ENCODE results near the gene FOXA3.

FOXA3 gene

DNA sequence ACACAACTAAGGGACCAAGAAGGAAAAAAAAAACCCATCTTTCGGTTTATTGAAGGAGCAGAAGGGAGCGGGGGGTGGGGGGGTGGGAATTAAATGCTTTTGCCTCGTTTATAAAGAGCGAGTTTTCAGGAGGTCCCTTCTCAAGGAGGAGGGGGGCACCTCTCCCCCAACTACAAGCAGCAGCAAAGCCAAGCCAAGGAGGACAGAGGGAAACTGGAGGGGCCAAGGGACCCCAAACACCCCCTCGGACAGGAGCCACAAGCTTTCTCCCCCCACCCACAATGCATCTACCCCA lies 19.4 kb downstream of the FOXA3 start:
- Histone ChIP-seq H3K27me3 (ENCODE audit: low read length) (no peaks in the 10 kb centered on the region), H3K27ac (ENCODE audit: low read depth, low read length) (no peak overlapping the region), H3K9me2 (replicated peaks; ENCODE audit: insufficient read depth, low read length) (no peaks in the 10 kb centered on the region), H3K79me2 (ENCODE audit: insufficient read depth, low read length) (peaks cover 12% of the 10 kb centered on the region; the same call in 1 of the 2 replicates), H3K4me2 (ENCODE audit: low read depth, low read length, poor library complexity, severe bottlenecking) (peak overlapping the region; percentile 80), H3K9ac (ENCODE audit: low read length) (no peak overlapping the region; the same call in 1 of the 2 replicates), H2AFZ (ENCODE audit: low read depth, low read length, severe bottlenecking) (no peak overlapping the region), H3K36me3 (ENCODE audit: low read length) (no peaks in the 10 kb centered on the region), H3K4me3 (ENCODE audit: insufficient read depth, low read length, poor library complexity, severe bottlenecking) (peak overlapping the region; percentile 39), H3F3A (ENCODE audit: insufficient read depth) (peaks cover 7% of the 10 kb centered on the region), H3K9me3 (ENCODE audit: insufficient read depth, low read length) (no peaks in the 10 kb centered on the region), H4K20me1 (ENCODE audit: low read depth, low read length) (no peaks in the 10 kb centered on the region)
- TF ChIP-seq EZH2phosphoT487 (conservative IDR thresholded peaks at IDR 0.05; ENCODE audit: low read length): no peak

DNA sequence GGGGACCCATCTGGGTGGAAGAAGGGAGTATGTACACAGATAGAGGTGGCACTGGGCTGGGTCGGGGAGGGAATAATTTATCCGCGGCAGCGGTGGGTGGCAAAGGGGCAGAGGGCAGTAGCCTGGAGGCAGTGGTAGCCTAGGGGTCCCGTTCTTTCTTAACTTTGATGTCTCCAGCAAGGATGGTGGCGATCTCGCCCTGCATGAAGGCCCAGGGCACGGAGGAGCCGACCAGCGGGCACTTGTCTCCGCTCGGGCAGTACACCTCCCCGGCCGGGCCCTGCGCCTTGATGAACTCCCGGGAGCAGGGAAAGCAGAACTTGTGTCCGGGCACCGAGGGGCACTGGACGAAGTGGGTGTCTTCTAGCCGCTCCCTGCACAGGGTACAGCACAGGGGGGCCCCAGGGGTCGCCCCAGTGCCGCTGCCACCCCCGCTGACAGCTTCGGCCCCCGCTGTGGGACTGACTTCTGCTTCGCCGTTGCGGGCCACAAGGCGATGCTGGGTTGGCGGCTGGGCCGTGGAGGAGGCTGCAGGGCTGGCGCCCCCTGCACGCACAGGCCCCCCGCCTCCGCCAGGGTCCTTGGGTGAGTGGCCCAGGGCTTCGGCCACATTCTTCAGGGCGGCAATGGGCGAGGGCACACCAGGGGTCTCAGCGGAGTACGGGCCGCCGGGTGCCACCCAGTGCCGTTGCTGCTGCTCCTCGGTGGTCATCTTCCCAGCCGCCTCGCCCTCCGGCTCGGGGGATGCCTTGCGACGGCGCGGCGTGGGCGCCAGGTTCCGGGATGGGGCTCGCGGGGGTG lies 20.0 kb downstream of the FOXA3 start:
- H4K20me1 ChIP-seq (ENCODE audit: low read depth, low read length): no peaks in the 10 kb centered on the region

DNA sequence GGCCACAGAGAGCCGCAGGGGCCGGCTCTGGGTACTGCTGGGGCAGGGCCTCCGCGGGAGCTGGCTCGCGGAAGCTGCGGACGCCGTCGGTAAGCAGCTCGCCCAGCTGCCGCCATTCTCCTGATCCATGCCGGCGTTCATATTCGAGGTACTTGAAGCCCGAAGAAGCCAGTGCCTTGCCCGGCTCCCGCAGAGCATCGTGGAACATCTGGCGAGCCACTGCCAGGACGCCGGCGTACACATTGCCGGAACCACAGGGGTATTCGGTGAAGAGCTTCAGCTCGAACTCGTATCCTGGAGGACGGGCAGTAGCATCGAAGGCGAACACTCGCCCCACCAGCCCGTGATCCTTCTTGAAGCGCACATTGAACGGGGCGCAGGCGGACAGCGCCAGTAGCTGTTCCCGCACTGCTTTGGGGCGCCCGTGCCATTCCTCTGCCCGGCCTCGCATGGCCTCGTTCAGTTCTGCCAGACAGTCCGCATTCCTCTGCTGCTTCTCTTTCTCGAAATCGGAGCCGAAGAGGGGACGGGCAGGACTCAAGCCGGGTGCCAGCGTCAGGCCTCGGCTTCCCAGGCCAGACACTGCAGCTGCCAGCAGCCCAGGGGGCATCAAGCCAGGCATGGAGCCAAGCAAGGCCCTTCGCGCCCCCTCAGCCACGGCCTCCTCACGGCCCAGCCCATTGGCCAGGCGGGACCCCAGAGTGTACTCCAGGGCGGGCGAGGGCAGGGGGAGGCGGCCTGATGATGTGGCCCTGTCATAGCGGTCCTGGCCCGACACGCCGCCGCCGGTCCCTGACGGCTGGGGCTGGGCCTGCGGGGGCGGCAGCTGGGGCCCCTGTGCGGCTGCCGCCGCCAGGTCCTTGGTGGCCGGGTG lies 20.8 kb downstream of the FOXA3 start:
- peak overlapping the region; percentile 79 for H3K4me3 ChIP-seq (ENCODE audit: insufficient read depth, low read length, poor library complexity, severe bottlenecking)
- no peaks in the 10 kb centered on the region for H3K9me3 ChIP-seq (ENCODE audit: insufficient read depth, low read length)
- TF ChIP-seq EZH2phosphoT487 (conservative IDR thresholded peaks at IDR 0.05; ENCODE audit: low read length): no peak
- TF ChIP-seq, protein P1, sequence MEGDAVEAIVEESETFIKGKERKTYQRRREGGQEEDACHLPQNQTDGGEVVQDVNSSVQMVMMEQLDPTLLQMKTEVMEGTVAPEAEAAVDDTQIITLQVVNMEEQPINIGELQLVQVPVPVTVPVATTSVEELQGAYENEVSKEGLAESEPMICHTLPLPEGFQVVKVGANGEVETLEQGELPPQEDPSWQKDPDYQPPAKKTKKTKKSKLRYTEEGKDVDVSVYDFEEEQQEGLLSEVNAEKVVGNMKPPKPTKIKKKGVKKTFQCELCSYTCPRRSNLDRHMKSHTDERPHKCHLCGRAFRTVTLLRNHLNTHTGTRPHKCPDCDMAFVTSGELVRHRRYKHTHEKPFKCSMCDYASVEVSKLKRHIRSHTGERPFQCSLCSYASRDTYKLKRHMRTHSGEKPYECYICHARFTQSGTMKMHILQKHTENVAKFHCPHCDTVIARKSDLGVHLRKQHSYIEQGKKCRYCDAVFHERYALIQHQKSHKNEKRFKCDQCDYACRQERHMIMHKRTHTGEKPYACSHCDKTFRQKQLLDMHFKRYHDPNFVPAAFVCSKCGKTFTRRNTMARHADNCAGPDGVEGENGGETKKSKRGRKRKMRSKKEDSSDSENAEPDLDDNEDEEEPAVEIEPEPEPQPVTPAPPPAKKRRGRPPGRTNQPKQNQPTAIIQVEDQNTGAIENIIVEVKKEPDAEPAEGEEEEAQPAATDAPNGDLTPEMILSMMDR (IDR thresholded peaks at IDR 0.05; ENCODE audit: insufficient read depth, low read length, poor library complexity, severe bottlenecking): no peak
- H3K9ac ChIP-seq (ENCODE audit: low read length): peak overlapping the region; percentile 87
- H3K9me2 ChIP-seq (replicated peaks; ENCODE audit: insufficient read depth, low read length): no peaks in the 10 kb centered on the region
- peak overlapping the region; percentile 78 for H3K27ac ChIP-seq (ENCODE audit: low read depth, low read length)
- no peaks in the 10 kb centered on the region for H4K20me1 ChIP-seq (ENCODE audit: low read depth, low read length)
- H3K79me2 ChIP-seq (ENCODE audit: insufficient read depth, low read length): peaks cover 12% of the 10 kb centered on the region; the same call in 1 of the 2 replicates
- H3F3A ChIP-seq (ENCODE audit: insufficient read depth): peaks cover 18% of the 10 kb centered on the region
- no peaks in the 10 kb centered on the region for H3K36me3 ChIP-seq (ENCODE audit: low read length)
- no peaks in the 10 kb centered on the region for H3K27me3 ChIP-seq (ENCODE audit: low read length)
- H3K4me2 ChIP-seq (ENCODE audit: low read depth, low read length, poor library complexity, severe bottlenecking): peak overlapping the region; percentile 86
- no peak overlapping the region for H2AFZ ChIP-seq (ENCODE audit: low read depth, low read length, severe bottlenecking)

More for the DNA sequence above, 20.0 kb downstream of the FOXA3 start:
- no peaks in the 10 kb centered on the region for H3K9me2 ChIP-seq (replicated peaks; ENCODE audit: insufficient read depth, low read length)
- H3K36me3 ChIP-seq (ENCODE audit: low read length): no peaks in the 10 kb centered on the region
- peaks cover 12% of the 10 kb centered on the region; the same call in 1 of the 2 replicates for H3K79me2 ChIP-seq (ENCODE audit: insufficient read depth, low read length)
- peak overlapping the region; percentile 50 for H3K4me2 ChIP-seq (ENCODE audit: low read depth, low read length, poor library complexity, severe bottlenecking)
- H3K4me3 ChIP-seq (ENCODE audit: insufficient read depth, low read length, poor library complexity, severe bottlenecking): peak overlapping the region; percentile 39
- H3K9ac ChIP-seq (ENCODE audit: low read length): no peak overlapping the region
- H3F3A ChIP-seq (ENCODE audit: insufficient read depth): peaks cover 10% of the 10 kb centered on the region
- no peak overlapping the region for H3K27ac ChIP-seq (ENCODE audit: low read depth, low read length)
- no peak overlapping the region for H2AFZ ChIP-seq (ENCODE audit: low read depth, low read length, severe bottlenecking)
- no peaks in the 10 kb centered on the region for H3K27me3 ChIP-seq (ENCODE audit: low read length)
- H3K9me3 ChIP-seq (ENCODE audit: insufficient read depth, low read length): no peaks in the 10 kb centered on the region
- TF ChIP-seq, protein P1 (IDR thresholded peaks at IDR 0.05; ENCODE audit: insufficient read depth, low read length, poor library complexity, severe bottlenecking): no peak
- TF ChIP-seq EZH2phosphoT487 (conservative IDR thresholded peaks at IDR 0.05; ENCODE audit: low read length): no peak
